Activated gamma-delta T cell treated with anti-CD3 and anti-CD28 coated beads, Interleukin-2, amount 50 U/mL, for 16 hours (primary cell): Measurements from ENCODE around the gene CAPN2.

Experiments used
- DNase-seq: peaks from one replicate; pipeline ENCODE4 v3.0.0-alpha.2; 2020; ENCODE audit warnings: low read depth

The CAPN2 gene

DNA sequence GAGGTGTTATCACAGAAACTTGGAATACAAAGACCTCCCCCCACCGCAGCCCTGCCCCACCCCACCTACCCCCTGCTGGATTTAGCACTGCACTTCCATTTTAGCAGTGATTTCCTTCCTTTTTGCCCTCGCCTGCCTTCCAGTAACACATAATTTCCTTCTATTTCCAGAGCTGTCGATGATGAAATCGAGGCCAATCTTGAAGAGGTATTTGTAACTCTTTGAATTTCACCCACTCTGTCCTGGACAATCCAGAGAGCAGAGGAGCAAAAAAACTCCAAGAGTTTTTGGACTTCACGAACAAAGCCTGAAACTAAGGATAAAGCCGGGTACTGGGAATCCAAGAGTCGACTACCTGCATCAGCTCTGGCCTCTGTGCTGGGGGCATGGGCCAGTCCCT lies 49.1 kb downstream of the CAPN2 start:
- no peak for DNase-seq

- no peak for DNase-seq
These were observed 50.9 kb downstream of the CAPN2 start for GRCh38 chr1:223763251-223763650.

DNA sequence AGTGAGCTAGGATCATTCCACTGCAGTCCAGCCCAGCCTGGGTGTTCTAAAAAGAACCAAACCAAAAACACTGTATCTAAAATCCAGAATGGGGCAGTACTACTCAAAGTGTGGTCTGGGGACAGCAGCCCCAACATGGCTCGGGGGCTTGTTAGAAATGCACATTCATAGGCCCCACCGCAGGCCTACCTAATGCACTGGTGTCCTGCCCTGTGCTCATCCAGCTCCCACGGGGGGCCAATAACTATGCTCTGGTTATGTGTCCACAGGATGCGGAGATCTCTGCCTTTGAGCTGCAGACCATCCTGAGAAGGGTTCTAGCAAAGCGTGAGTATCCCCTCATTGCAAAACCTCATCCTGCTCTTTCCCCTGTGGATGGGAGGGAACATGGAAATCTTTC lies 51.5 kb downstream of the CAPN2 start:
- DNase-seq = no peak

DNA sequence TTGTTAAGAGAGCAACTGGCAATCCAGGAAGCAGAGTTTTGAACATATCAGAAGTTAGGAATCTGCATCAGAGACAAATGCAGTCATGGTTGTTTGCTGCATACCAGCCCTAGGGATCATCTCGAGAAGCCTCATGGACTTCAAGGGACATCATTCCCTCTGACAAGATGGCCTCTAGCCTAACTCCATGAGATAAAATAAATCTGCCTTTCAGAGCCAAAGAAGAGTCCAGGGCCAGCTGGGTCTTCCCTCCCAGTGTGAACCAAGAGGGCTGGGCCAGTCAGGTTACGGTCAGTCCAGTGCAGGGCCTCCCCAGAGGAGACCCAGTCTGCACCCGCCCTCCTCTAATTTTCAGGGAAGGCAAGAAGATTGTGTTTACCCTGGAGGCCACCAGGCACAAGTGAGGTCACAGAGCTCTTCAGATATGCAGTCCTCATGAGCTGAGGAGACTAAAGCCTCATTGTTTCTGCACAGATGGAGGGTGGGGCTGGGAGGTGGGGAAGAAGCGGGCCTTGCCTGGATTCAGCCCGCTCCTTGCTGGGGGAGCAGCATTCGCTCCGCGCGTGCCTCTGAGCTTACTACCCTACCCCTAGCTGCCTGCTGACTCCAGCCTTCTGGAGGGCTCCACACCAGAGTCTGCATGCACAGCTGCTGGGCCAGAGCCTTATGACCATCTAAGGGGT lies 52.8 kb downstream of the CAPN2 start:
- no peak for DNase-seq

DNA sequence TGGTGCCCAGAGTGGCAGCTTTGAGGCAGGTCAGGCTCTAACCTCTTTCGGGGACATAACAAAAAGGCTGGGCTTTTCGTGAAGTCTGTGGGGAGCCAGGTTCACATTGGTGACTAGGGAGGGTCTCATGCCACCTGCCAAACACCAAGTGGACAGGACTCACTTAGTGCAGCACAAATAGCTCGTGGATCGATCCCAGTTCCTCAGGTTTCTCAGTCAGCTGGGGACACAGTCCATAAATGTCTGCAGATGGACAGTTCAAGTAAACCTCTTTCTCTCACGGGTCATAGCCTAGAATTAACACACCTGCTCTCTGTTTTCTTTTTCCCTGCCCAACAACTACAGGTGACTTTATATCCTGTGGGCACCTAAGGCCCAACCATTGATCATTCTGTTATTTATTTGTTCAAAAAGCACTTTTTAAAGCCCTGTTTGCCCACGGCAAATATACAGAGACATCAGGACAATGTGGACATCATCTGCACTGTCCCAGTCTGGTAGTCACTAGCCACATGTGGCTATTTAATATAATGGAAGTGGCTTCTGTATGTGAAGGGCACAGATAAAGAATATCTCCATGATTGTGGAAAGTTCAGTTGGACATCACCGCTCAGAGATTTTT lies 53.5 kb downstream of the CAPN2 start:
- no peak for DNase-seq

DNA sequence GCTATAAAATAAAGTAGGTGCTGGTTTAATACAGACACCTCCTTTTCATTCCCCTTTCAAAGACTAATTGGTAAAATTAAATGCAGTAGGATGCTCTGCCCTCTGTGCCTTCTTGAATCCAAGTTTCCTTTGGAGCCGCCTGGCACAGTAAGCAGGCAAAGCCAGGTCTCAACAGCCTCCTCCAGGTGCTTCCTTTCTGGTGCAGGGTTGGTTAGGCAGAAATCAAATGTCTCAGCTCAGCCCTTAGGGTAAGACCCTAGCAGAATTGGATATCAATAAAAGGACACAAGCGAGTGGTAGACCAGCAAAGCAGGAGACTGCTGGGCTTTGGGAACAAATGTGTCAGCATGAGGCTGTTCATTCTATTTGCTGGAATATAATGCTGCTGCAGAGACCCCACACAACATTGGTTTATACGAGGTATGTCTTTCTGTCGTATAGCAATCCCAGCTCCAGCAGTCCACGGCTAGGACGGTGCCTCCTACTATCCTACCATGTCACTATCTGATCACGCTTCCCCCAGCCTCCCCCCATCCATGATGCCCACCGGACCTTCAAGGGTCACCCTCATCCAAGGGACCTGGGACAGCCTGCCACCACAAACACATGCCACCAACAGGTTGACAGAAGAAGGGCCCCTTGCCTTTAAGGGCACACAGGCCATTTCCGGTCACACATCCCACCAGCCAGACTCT lies 58.4 kb downstream of the CAPN2 start:
- DNase-seq = no peak

DNA sequence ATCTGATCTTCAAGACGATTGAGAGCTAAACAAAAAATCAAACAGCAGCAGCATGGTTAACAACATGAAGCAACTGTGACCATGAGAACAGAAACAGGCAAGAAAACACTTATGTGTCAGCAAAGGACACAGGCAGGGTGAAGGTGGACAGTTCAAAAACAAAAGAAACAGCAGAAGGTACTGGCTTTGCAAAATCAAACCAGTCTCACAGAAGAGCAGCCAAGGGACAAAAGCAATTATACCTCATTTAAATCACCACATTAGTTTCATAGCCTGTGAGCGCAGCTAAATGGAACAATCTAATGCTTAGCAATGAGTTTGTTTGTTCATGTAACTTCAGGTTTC lies 59.1 kb downstream of the CAPN2 start:
- no peak for DNase-seq

- no peak for DNase-seq
These were observed 59.8 kb downstream of the CAPN2 start for GRCh38 chr1:223771814-223772770.

DNA sequence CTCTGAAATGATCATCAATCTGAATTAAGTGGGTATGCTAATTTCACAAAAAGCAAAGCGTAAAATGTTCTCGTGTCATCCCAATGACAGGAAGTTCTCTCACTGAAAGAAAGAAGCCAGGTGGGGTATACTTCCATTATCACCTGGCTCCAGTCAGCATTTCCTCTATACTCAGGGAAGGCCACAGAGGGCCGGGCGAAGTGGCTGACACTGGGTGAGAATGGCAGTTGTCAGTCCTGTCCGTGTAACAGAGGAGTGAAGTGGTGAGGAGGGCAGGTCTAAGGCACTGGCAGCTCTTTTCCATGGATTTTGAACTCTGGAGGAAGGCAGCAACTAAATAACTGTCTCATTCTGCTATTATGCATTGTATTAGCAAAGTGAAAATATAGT lies 60.4 kb downstream of the CAPN2 start:
- no peak for DNase-seq

GRCh38 chr1:223774134-223774814 lies 61.9 kb downstream of the CAPN2 start:
- no peak for DNase-seq

- no peak for DNase-seq
These were observed 62.7 kb downstream of the CAPN2 start for GRCh38 chr1:223775054-223775453.

GRCh38 chr1:223775711-223776074 lies 63.4 kb downstream of the CAPN2 start:
- no peak for DNase-seq

DNA sequence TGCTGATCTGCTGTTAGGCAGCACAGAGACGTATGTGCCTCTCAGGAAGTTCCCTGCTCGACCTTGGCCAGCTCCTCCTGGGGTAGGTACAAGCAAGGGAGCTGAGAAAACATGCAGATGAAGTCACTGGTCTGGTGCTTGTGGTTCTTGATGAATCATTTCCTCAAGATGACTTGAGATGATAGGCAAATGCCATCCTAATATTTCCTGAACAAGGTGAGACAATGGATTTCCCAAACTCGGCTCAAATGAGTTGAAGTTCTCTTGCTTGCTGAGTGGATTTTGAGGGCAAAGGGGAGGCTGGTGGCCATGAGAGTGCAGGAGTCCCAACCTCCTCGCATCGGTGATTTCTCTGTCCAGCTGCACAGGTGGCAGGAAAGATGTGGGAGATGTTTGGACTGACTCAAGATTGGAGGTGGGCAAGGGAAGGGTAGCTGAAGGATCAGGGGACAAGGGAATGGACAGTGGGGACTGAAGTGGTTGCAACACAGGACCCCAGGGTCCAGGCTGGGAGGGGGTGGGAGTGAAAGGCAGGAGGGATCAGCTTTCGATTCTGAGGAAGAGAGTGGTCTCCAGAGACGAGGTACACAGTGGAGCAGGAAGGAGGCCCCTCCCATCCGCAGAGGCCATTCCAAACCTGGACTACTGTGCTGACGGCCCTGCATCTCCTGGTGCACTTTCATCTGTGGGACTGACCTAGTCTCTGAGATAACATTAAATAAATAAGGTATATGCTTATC lies 63.9 kb downstream of the CAPN2 start:
- DNase-seq = no peak

GRCh38 chr1:223776826-223777454 lies 64.6 kb downstream of the CAPN2 start:
- DNase-seq = no peak

DNA sequence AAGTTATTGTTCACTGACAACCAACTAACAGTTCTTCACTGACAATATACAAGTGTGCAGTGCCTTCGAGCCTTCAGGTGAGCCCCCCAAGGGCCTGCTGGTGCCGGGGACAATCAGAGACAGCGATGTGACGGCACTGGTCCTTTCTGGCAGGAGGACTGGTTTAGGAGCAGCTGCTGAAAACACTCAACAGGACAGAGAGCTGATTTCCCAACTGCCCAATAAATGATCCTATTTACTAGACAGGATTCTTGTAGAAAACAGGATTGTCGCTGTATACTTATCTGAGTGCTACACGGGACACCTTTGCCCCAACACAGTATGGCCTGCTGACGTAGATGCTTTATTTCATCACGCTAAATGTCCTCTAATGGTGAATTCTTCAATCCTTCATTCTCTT lies 68.0 kb downstream of the CAPN2 start:
- no peak for DNase-seq

DNA sequence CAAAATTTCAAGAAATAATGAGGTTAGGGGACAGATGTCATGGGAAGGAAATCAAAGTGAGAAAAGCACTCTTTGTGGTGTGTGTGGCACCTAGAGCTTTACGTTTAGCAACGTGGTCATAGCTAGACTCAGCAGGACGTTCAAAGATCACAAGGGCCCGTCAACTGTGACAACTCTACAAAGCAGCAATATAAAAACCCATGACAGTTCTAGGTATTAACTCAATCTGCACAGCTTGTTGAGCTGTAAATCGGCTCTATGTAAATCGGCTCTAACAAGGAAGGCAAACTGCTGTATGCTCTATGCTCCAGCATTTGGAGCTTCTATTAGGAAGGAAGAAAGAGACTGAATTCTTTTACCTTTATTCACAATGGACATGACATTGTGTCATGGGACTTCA lies 68.6 kb downstream of the CAPN2 start:
- no peak for DNase-seq

DNA sequence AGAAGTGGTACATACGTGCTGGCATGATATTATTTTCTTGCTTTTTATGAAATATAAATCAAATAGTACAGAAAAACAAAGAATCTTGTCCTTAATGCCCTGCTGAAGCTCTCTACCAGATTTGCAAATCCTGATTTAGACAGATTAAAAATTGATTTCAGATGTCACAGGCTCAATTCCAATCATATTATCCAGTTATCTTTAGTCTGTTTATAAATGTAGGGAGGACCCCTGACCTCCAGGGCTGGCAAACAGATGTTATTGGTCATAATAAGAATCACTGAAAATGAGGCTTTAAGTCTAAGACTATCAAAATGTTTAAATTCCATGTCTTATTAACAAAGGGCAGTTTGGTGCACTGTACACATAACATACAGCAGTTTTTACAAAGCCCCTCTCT lies 71.3 kb downstream of the CAPN2 start:
- DNase-seq = no peak

GRCh38 chr1:223784541-223784940 lies 72.2 kb downstream of the CAPN2 start:
- DNase-seq = no peak

- no peak for DNase-seq
These were observed 73.5 kb downstream of the CAPN2 start for GRCh38 chr1:223785808-223786207.

GRCh38 chr1:223788746-223789415 lies 76.5 kb downstream of the CAPN2 start:
- DNase-seq = no peak
